HG03457 (cell line): ENCODE measurements around the gene GTF2H4.

ENCODE experiments used
- ATAC-seq: cut with Tn5 transposase; IDR thresholded peaks from one replicate; pipeline ENCODE4 v1.9.1; 2021; ENCODE audit warnings: moderate number of reproducible peaks; ENCODE audit not compliant: unreplicated experiment

GTF2H4 gene

DNA sequence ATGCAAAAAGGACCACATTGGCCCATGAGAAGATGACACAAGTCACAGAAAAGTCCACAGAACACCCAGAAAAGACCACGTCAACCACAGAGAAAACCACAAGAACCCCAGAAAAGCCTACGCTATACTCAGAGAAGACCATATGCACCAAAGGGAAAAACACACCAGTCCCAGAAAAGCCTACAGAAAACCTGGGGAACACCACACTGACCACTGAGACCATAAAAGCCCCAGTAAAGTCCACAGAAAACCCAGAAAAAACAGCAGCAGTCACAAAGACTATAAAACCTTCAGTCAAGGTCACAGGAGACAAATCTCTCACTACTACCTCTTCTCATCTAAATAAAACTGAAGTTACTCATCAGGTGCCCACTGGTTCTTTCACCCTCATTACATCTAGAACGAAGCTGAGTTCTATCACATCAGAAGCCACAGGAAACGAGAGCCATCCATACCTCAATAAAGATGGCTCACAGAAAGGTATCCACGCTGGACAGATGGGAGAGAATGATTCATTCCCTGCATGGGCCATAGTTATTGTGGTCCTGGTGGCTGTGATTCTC is 44.0 kb downstream of the GTF2H4 start:
- ATAC-seq, result no peak

DNA sequence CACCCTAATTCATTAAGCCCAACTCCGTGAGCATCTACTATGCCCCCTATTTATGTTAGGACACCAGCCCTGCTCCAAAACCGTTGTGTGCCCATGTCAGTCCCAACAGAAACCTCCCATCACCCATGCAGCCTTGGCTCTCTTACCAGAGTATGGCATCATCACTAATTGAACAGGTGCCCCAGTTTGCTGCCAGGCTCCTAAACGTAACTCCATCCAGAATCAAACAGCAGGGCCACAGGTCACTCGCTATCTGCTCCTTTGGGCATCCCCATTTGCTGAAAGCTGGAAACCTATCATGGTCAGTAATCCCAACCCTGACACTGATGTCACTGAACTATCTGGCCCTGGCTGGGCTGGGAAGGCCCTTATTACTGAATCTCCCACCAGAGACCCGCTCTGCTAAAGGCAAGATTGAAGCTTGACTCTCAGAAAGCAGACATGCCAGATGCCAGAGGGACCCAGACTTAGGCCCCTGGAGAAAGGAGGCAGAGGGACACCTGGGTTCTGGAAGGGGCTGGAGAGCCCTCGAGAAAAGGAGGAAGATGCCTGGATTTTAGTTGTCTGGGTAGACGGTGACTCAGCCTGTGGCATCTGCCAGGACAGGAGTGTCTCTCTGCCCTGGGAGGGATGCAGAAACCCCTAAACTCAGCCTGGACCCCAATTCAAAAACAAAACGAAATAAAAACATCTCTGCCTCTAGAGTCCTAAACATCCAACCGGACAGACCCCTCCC is 46.8 kb downstream of the GTF2H4 start:
- no peak for ATAC-seq

DNA sequence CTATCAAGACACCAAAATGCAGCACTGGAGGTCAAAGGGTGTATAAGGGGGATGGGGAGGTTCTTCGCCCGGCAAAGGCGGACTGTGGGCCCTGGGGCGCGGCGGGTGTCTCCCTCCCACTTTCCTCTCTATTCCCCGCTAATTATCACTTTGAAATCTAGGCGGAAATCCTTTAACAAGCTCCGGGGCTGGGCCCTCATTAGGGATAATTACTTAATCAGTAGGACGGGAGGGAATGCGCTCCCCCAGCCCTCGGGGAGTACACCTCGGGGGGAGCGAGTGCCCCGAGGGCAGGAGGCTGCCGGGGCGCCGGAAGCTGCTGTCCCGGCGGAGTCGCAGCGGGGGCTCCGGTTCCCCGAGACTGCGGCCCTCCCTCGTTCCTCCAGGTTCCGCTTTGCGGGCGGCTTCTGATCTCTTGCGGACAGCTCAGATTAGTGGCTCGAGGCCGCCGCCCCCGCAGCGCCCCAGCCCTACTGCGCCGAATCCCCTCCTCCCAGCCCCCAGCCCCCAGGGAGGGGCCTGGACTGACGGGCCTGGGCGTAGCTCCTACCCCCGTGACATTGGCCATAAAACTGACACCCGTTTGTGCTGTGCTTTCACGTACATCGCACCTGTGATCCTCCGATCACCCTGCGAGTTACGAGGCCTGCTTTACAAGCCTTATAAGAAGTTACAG is 47.5 kb downstream of the GTF2H4 start:
- ATAC-seq, result no peak

DNA sequence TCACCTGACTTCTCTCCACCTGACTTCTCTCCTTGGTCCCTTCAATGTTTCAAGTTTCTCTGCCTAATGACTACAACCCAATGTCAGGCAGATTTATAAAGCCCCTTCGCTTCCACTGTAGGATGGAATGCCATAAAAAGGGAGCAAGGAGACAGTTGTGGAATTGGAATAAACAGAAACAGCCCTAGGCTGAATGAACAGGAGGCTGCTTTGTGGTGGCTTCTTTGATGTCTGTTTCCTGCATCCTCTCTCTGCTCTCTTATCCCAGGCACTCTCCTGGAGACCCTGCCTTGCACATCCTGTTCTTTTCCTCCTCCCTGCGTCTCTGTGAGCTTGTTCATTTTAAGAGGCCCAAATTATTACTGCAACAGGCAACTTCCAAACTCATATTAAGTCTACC is 49.7 kb downstream of the GTF2H4 start:
- no peak for ATAC-seq

DNA sequence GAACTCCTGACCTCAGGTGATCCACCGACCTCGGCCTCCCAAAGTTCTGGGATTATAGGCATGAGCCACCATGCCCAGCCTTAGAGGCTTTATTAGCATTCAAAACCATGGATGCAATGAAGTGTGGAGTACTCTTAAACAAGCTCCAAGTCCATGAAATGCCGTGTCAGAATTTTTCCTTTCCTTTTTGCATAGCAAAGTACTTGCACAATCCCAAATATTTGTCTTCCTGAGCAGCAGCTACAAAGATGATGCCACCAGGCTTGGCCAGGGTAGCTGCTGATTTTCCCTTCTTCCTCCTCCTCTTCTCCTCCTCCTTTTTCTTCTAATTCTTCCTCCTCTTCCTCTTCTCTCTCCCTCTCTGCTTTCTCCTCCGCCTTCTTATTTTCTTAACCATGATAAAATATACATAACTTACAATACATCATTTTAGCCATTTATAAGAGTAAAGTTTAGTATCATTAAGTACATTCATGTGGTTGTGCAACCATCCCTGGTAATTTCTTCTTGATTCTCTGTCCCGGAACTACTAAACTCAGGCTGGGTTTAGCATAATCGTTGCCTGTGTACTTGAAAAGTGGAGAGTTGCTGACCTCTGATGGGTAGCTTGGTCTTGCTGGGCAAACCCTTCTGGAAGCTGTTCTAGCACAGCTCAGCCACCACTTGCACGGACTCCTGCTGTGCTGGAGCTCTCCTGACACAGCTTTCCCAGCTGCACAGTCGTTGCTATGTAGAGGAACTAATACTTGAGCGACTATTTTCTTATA is 53.1 kb downstream of the GTF2H4 start:
- no peak for ATAC-seq

DNA sequence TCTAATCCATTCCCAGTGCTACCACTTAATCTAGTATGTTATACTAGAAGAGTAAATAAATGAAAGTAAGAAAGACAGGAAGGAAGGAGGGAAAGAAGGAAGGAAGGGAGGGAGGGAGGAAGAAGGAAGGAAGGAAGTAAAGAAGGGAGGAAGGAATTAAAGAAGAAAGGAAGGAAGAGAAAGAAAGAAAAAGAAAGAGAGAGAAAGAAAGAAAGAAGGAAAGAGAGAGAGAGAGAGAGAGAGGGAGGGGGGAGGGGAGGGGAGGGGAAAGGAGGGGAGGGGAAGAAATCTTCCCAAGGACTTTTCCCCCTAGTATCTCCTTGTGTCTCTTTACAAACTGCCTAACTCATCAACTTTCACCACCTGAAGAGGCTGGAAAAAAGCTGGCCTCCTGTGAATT is 54.7 kb downstream of the GTF2H4 start:
- ATAC-seq, result no peak

DNA sequence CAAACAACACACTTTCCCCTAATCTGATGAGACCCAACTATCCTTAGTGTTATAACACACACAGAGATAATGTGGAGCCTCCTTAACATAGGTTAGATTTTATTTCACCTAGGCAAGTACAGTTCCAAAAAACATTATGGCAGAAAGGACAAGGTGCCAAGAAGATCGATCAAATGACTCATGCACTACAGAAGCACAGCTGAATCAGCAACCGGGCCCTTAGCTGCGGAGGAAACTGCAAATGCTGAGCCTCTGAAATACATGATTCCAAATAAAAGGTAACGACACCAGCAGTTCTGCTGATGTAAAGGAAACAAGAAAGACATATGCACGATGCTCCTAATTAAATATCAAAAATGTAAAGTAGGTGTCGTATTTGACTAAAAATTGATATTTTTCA is 55.6 kb downstream of the GTF2H4 start:
- no peak for ATAC-seq
